Psoas muscle (tissue), 8 donors: Measurements from ENCODE around the gene NRN1. TPM values are rescaled to one million over a fixed set of nuclear protein-coding genes. Genes with fewer than 3 reads are reported as not detected.

Experiments used
- ATAC-seq, 4 donors: fragments of 200-7000 bp; cut with Tn5 transposase; one replicate each; pipeline ENCODE4 v1.9.1; 2020; ENCODE audit warnings: moderate library complexity in 3 of 4, mild to moderate bottlenecking in 2 of 4
- DNase-seq, 2 donors: peaks; one replicate each; pipeline ENCODE4 v3.0.0-alpha.2; 2020
- H3K27ac ChIP-seq: fragments of 200-600 bp; one replicate; pipeline ENCODE4 v1.8.0; 2022
- H3K27me3 ChIP-seq, 3 donors: fragments of 200-600 bp in 1 of 3; one replicate each; pipeline versions ENCODE4 v1.6.1 to v1.8.0; 2013 to 2022; ENCODE audit warnings: low read length in 2 of 3, mild to moderate bottlenecking in 2 of 3, moderate library complexity in 1 of 3; ENCODE audit not compliant: insufficient read depth in 3 of 3
- H3K36me3 ChIP-seq, 2 donors: fragments of 200-600 bp in 1 of 2; one replicate each; pipeline versions ENCODE4 v1.6.1 to v1.8.0; 2013 to 2022; ENCODE audit warnings: low read depth in 1 of 2, mild to moderate bottlenecking in 1 of 2, moderate library complexity in 1 of 2; ENCODE audit not compliant: insufficient read depth in 1 of 2
- H3K4me1 ChIP-seq: fragments of 200-600 bp; one replicate; pipeline ENCODE4 v1.8.0; 2022
- H3K4me3 ChIP-seq: fragments of 200-600 bp; one replicate; pipeline ENCODE4 v1.8.0; 2022; ENCODE audit warnings: mild to moderate bottlenecking
- H3K9me3 ChIP-seq: fragments of 200-600 bp; one replicate; pipeline ENCODE4 v1.8.0; 2022
- CTCF ChIP-seq: fragments of 200-600 bp; IDR thresholded peaks from one replicate; pipeline ENCODE4 v1.8.0; 2022; ENCODE audit warnings: antibody characterized with exemption
- WGBS, 3 donors: extraction: QIAGEN DNeasy Blood & Tissue Kit; methylation state at CpG; one replicate each; pipeline versions ENCODE4 v1.1.6 to v1.1.7; 2013; 5-methylcytosine and 5-hydroxymethylcytosine counted together
- intact Hi-C, 2 donors: fragments of 100-400 bp; cut with DNase I; formaldehyde crosslinking; loops; one replicate each; pipeline versions ENCODE4 v1.11.0 to v1.14.2; 2022
- polyA plus RNA-seq, 3 donors: library from polyadenylated mRNA; stranded (reverse); fragments of 200-250 nt; gene quantifications; one replicate each; pipeline ENCODE4 v1.2.3, GENCODE V29; 2013
- total RNA-seq, 4 donors: library from RNA; stranded (reverse); fragmentation: NEBNext Ultra II Directional in 2 of 4; extraction: Animal tissue kit (Norgen Biotek cat#: 25700) in 2 of 4; gene quantifications; one replicate each; pipeline versions ENCODE4 v1.2.1 to v1.2.4, GENCODE V29; 2021 to 2023
- donor health status: healthy with polysubstance abuse.
- donor health status: DM: no; HTN: no; CAD: no; lungs with moderate emphysema.
- donor health status: Bipolar disorder and iron deficiency.
- donor health status: healthy.
- donor health status: DM: yes; HTN: yes; CAD: no.
- donor health status: DM: no; HTN: no; CAD: no.
- donor health status: DM: no; HTN: no; CAD: no.
- donor health status: DM: yes; HTN: yes; CAD: no.

Gene NRN1
- total and polyA plus RNA-seq, 7 donors = 4.6 to 12.8 (median 7.7) TPM

- Histone ChIP-seq H3K27ac (no peak overlapping the region), H3K4me3 (peak overlapping the region; percentile 65)
- intact Hi-C loops = loop anchor here in 1 of 2 donors (10.0 kb wide), 1 partner anchor 261 kb away; no protein-coding TSS in a partner anchor
These were observed 1.4 kb downstream of the NRN1 start for GRCh38 chr6:6005051-6006005.

GRCh38 chr6:6004390-6004995 is 2.2 kb downstream of the NRN1 start:
- H3K4me1 ChIP-seq = peaks cover 26% of the 10 kb centered on the region
- TF ChIP-seq CTCF = no peak
- 7 to 12% (median 9%) methylated on average over 37 of the region's 37 CpGs for WGBS, 3 donors
- H3K27ac ChIP-seq = peak overlapping the region; percentile 60
- no peak for DNase-seq
- H3K36me3 ChIP-seq = no peaks in the 10 kb centered on the region
- no peaks in the 10 kb centered on the region for H3K9me3 ChIP-seq
- no peak for ATAC-seq
- H3K4me3 ChIP-seq = peak overlapping the region; percentile 65
- intact Hi-C loops = loop anchor here (5.0 to 10.0 kb wide), 2 partner anchors 260 to 532 kb away; no protein-coding TSS in a partner anchor
- H3K27me3 ChIP-seq = peaks cover 1 to 99% (median 64%) of the 10 kb centered on the region in 3 donors

More at GRCh38 chr6:6005051-6006005, 1.4 kb downstream of the NRN1 start:
- H3K4me1 ChIP-seq = peaks cover 26% of the 10 kb centered on the region
- peaks cover 7 to 99% (median 57%) of the 10 kb centered on the region in 3 donors for H3K27me3 ChIP-seq
- DNase-seq (no peak), ATAC-seq (no peak)
- no peaks in the 10 kb centered on the region for H3K36me3 ChIP-seq
- WGBS, 3 donors = 11 to 13% (median 12%) methylated on average over 13 of the region's 13 CpGs
- no peak for TF ChIP-seq CTCF
- no peaks in the 10 kb centered on the region for H3K9me3 ChIP-seq

GRCh38 chr6:6003621-6004366 is 2.9 kb downstream of the NRN1 start:
- Histone ChIP-seq H3K27ac (peak overlapping the region; percentile 60), H3K27me3 (peaks cover 0 to 99% (median 65%) of the 10 kb centered on the region in 3 donors), H3K4me3 (peak overlapping the region; percentile 65), H3K9me3 (no peaks in the 10 kb centered on the region), H3K36me3 (no peaks in the 10 kb centered on the region), H3K4me1 (peaks cover 27% of the 10 kb centered on the region)
- DNase-seq = peak in 1 of 2 donors; percentile 57
- intact Hi-C loops = loop anchor here (5.0 to 10.0 kb wide), 2 partner anchors 259 to 531 kb away; no protein-coding TSS in a partner anchor
- no peak for TF ChIP-seq CTCF
- peak in 2 of 4 donors; percentile 46 to 48 for ATAC-seq
- WGBS, 3 donors = 3 to 6% (median 4%) methylated on average over 54 to 64 of the region's 64 CpGs

- H3K4me3 ChIP-seq = peak overlapping the region; percentile 65
- intact Hi-C loops = loop anchor here (5.0 to 10.0 kb wide), 2 partner anchors 258 to 531 kb away; no protein-coding TSS in a partner anchor
- H3K27ac ChIP-seq = peak overlapping the region; percentile 60
- WGBS, 3 donors = 10 to 13% (median 11%) methylated on average over 46 to 48 of the region's 48 CpGs
- peaks cover 0 to 100% (median 64%) of the 10 kb centered on the region in 3 donors for H3K27me3 ChIP-seq
- peaks cover 28% of the 10 kb centered on the region for H3K4me1 ChIP-seq
- H3K9me3 ChIP-seq = no peaks in the 10 kb centered on the region
- ATAC-seq = peak in 2 of 4 donors; percentile 21 to 30
- TF ChIP-seq CTCF = no peak
- no peak for DNase-seq
- H3K36me3 ChIP-seq = no peaks in the 10 kb centered on the region
These were observed 3.7 kb downstream of the NRN1 start for GRCh38 chr6:6002848-6003620.
